ENCODE measurements around the gene BEST3.

DNA sequence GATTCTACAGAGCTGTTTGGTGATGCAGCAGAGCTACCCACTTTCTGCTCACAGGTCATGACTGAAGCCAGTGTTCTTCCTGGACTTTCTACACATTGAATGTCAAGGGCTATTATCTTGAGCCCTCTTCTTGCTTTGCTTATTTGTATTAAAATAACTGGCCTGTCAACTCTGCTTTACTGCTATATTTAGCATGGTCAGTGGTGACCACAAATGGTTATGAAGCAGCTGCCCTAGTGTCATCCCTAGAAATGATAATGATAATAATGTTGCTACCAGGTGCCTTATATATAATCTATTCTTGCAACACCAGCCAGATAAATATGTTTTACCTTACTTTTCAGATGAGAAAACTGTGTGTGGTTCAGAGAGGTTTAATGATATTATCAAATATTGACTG is 85.8 kb downstream of the BEST3 start:
- TF ChIP-seq, protein P1, sequence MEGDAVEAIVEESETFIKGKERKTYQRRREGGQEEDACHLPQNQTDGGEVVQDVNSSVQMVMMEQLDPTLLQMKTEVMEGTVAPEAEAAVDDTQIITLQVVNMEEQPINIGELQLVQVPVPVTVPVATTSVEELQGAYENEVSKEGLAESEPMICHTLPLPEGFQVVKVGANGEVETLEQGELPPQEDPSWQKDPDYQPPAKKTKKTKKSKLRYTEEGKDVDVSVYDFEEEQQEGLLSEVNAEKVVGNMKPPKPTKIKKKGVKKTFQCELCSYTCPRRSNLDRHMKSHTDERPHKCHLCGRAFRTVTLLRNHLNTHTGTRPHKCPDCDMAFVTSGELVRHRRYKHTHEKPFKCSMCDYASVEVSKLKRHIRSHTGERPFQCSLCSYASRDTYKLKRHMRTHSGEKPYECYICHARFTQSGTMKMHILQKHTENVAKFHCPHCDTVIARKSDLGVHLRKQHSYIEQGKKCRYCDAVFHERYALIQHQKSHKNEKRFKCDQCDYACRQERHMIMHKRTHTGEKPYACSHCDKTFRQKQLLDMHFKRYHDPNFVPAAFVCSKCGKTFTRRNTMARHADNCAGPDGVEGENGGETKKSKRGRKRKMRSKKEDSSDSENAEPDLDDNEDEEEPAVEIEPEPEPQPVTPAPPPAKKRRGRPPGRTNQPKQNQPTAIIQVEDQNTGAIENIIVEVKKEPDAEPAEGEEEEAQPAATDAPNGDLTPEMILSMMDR (IDR thresholded peaks at IDR 0.05 in 2 of 3, conservative IDR thresholded peaks at IDR 0.05 in 1 of 3; ENCODE audit: borderline replicate concordance in 1 of 3, insufficient read depth in 1 of 3, low read depth in 2 of 3, low read length in 2 of 3): no peak
- TF ChIP-seq POLR2A (IDR thresholded peaks at IDR 0.05; ENCODE audit: borderline replicate concordance, extremely low read depth, insufficient read depth, insufficient read length) (no peak), EZH2 (IDR thresholded peaks at IDR 0.05) (no peak), CEBPB (IDR thresholded peaks at IDR 0.05; ENCODE audit: low read depth) (no peak), ELF1 (IDR thresholded peaks at IDR 0.05; ENCODE audit: borderline replicate concordance, low read depth) (no peak), EZH2phosphoT487 (IDR thresholded peaks at IDR 0.05; ENCODE audit: borderline replicate concordance) (no peak)
